Brain microvascular endothelial cell (primary cell): Measurements from ENCODE around the gene SIM1.

Experiments
- DNase-seq: peaks from one replicate; pipeline ENCODE4 v3.0.0-alpha.2; 2020
- H3K27ac ChIP-seq: fragments of 250-450 bp; sonication (Bioruptor Pico); 2 replicates; pipeline ENCODE4 v1.5.1; 2020; ENCODE audit warnings: mild to moderate bottlenecking, moderate library complexity
- H3K27me3 ChIP-seq: fragments of 250-450 bp; sonication (Bioruptor Pico); replicated peaks from 2 replicates; pipeline ENCODE4 v1.5.1; 2020; ENCODE audit warnings: mild to moderate bottlenecking
- H3K36me3 ChIP-seq: fragments of 250-450 bp; sonication (Bioruptor Pico); replicated peaks from 2 replicates; pipeline ENCODE4 v1.5.1; 2020; ENCODE audit warnings: mild to moderate bottlenecking
- H3K4me3 ChIP-seq: 2 replicates; pipeline ENCODE4 v1.5.1; 2011; ENCODE audit warnings: low read depth, mild to moderate bottlenecking, control low read depth, low read length, moderate library complexity
- in situ Hi-C: cut with HindIII; loops from 2 replicates; pipeline ENCODE4 v1.10.0; 2017; ENCODE audit warnings: low sequenced_read_pairs, low pct_ligation_motif_present
- TF ChIP-seq, protein P1 (sequence below): IDR thresholded peaks from 2 replicates; pipeline ENCODE4 v1.5.1; 2011; ENCODE audit warnings: low read depth, mild to moderate bottlenecking, moderate library complexity, low read length, control low read depth, inconsistent platforms; ENCODE audit errors: missing control alignments

The SIM1 gene

GRCh38 chr6:100404051-100404450, 60.7 kb downstream of the SIM1 start:
- DNase-seq = no peak
- Histone ChIP-seq H3K27ac (no peak overlapping the region), H3K4me3 (no peak overlapping the region), H3K36me3 (no peaks in the 10 kb centered on the region), H3K27me3 (no peaks in the 10 kb centered on the region)
- in situ Hi-C loops = no loop called here
- TF ChIP-seq, protein P1, sequence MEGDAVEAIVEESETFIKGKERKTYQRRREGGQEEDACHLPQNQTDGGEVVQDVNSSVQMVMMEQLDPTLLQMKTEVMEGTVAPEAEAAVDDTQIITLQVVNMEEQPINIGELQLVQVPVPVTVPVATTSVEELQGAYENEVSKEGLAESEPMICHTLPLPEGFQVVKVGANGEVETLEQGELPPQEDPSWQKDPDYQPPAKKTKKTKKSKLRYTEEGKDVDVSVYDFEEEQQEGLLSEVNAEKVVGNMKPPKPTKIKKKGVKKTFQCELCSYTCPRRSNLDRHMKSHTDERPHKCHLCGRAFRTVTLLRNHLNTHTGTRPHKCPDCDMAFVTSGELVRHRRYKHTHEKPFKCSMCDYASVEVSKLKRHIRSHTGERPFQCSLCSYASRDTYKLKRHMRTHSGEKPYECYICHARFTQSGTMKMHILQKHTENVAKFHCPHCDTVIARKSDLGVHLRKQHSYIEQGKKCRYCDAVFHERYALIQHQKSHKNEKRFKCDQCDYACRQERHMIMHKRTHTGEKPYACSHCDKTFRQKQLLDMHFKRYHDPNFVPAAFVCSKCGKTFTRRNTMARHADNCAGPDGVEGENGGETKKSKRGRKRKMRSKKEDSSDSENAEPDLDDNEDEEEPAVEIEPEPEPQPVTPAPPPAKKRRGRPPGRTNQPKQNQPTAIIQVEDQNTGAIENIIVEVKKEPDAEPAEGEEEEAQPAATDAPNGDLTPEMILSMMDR = no peak

DNA sequence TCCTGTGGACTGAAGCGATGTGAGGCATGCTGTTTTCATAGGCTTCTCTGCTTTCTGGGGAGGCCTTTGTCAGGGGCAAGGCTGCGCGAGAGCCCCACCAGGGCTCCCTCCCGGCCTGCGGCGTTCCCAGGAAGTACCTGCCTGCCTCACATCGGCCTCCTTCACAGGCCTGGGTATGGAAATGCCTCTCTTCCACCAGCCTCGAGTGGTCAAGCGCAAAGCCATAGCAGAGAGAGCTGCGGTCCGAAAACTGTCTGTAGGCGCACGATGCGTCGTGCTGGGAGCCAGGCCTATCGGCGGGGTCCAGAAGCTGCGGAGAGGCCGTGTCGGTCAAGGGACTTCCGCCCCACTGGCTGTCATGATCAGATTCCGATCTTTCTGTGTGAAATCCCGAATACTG, 71.2 kb downstream of the SIM1 start:
- in situ Hi-C loops = no loop called here
- H3K36me3 ChIP-seq = no peaks in the 10 kb centered on the region
- H3K4me3 ChIP-seq = no peak overlapping the region
- no peak overlapping the region for H3K27ac ChIP-seq
- TF ChIP-seq, protein P1 = no peak
- H3K27me3 ChIP-seq = no peaks in the 10 kb centered on the region
- DNase-seq = no peak

- no peak for DNase-seq
- H3K27ac ChIP-seq = no peak overlapping the region
- H3K27me3 ChIP-seq = no peaks in the 10 kb centered on the region
- no peak overlapping the region for H3K4me3 ChIP-seq
- H3K36me3 ChIP-seq = no peaks in the 10 kb centered on the region
- in situ Hi-C loops = no loop called here
- TF ChIP-seq, protein P1 = no peak
These were observed 72.3 kb downstream of the SIM1 start for GRCh38 chr6:100392423-100392822.

GRCh38 chr6:100388868-100389519, 75.7 kb downstream of the SIM1 start:
- in situ Hi-C loops = no loop called here
- H3K27me3 ChIP-seq = no peaks in the 10 kb centered on the region
- H3K4me3 ChIP-seq = no peak overlapping the region
- DNase-seq = no peak
- TF ChIP-seq, protein P1 = no peak
- no peaks in the 10 kb centered on the region for H3K36me3 ChIP-seq
- H3K27ac ChIP-seq = no peak overlapping the region

GRCh38 chr6:100382767-100383195, 81.9 kb downstream of the SIM1 start:
- in situ Hi-C loops = no loop called here
- H3K36me3 ChIP-seq = no peaks in the 10 kb centered on the region
- no peak overlapping the region for H3K27ac ChIP-seq
- TF ChIP-seq, protein P1 = no peak
- H3K4me3 ChIP-seq = no peak overlapping the region
- no peaks in the 10 kb centered on the region for H3K27me3 ChIP-seq
- no peak for DNase-seq

DNA sequence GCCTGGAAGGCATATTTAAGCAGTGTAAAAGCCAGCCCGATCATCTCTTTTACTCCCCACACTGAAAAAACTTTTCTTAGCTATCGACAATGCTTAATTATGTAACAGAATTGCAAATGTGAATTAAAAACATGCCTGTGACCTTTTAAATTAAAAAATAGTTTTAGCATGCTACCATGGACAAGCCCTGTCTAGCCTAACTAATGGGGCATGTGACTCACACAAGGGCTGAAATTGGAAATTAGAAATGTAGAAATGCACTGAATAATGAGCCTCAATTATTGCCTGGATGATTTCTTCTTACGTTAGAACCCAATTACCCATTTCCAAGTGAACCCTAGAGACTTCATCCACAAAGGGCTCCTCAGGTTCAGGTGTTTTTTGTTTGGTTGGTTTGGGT, 82.7 kb downstream of the SIM1 start:
- H3K27ac ChIP-seq = no peak overlapping the region

More for the DNA sequence above, 82.7 kb downstream of the SIM1 start:
- TF ChIP-seq, protein P1 = no peak
- H3K27me3 ChIP-seq = no peaks in the 10 kb centered on the region
- no peak overlapping the region for H3K4me3 ChIP-seq
- no peaks in the 10 kb centered on the region for H3K36me3 ChIP-seq
- in situ Hi-C loops = no loop called here
- DNase-seq = no peak
